Neural cell (in vitro differentiated cells): Measurements from ENCODE around the gene EIF3B. TPM values are rescaled to one million over a fixed set of nuclear protein-coding genes. Genes with fewer than 3 reads are reported as not detected.

Experiments
- H2AFZ ChIP-seq: fragments of 200-600, 300-800 bp; sonication (generic), shearing (Covaris generic); 2 replicates; pipeline ENCODE4 v1.6.0; 2014; ENCODE audit warnings: low read depth, mild to moderate bottlenecking, antibody characterized with exemption, low read length, moderate library complexity
- H3F3A ChIP-seq: fragments of 200-600 bp; shearing (Covaris generic); 2 replicates; pipeline ENCODE4 v1.6.1; 2016; ENCODE audit warnings: mild to moderate bottlenecking, moderate library complexity, mixed read lengths, antibody characterized with exemption, low read length; ENCODE audit not compliant: insufficient read depth, poor library complexity, severe bottlenecking
- H3K27ac ChIP-seq: fragments of 200-600, 300-800 bp; sonication (generic), shearing (Covaris generic); 2 replicates; pipeline ENCODE4 v1.5.1; 2014; ENCODE audit warnings: mild to moderate bottlenecking, low read length, moderate library complexity
- H3K27me3 ChIP-seq: fragments of 300-800, 200-600 bp; sonication (generic), shearing (Covaris generic); 2 replicates; pipeline ENCODE4 v1.6.0; 2014; ENCODE audit warnings: mild to moderate bottlenecking, low read depth, low read length, moderate library complexity; ENCODE audit not compliant: insufficient read depth
- H3K36me3 ChIP-seq: fragments of 300-800, 200-600 bp; sonication (generic), shearing (Covaris generic); 2 replicates; pipeline ENCODE4 v1.5.1; 2014; ENCODE audit warnings: mild to moderate bottlenecking, antibody characterized with exemption, low read length, moderate library complexity; ENCODE audit not compliant: insufficient read depth
- H3K4me2 ChIP-seq: fragments of 300-800, 200-600 bp; sonication (generic), shearing (Covaris generic); 2 replicates; pipeline ENCODE4 v1.6.0; 2014; ENCODE audit warnings: mild to moderate bottlenecking, low read length
- H3K4me3 ChIP-seq: fragments of 300-800, 200-600 bp; sonication (generic), shearing (Covaris generic); 2 replicates; pipeline ENCODE4 v1.5.1; 2014; ENCODE audit warnings: mild to moderate bottlenecking, low read length, moderate library complexity
- H3K79me2 ChIP-seq: fragments of 200-600 bp; shearing (Covaris generic); replicated peaks from 2 replicates; pipeline ENCODE4 v1.6.0; 2014; ENCODE audit warnings: mild to moderate bottlenecking, low read length, moderate library complexity; ENCODE audit not compliant: insufficient read depth
- H3K9ac ChIP-seq: fragments of 300-800, 200-600 bp; sonication (generic), shearing (Covaris generic); 2 replicates; pipeline ENCODE4 v1.6.1; 2016; ENCODE audit warnings: mild to moderate bottlenecking, low read length, mixed read lengths
- H3K9me2 ChIP-seq: fragments of 200-600 bp; shearing (Covaris generic); 2 replicates; pipeline ENCODE4 v1.6.1; 2016; ENCODE audit warnings: mild to moderate bottlenecking, low read length, mixed read lengths; ENCODE audit not compliant: insufficient read depth
- H3K9me3 ChIP-seq: fragments of 200-600, 300-800 bp; sonication (generic), shearing (Covaris generic); 2 replicates; pipeline ENCODE4 v1.6.1; 2016; ENCODE audit warnings: mild to moderate bottlenecking, mixed run types, low read length, moderate library complexity, mixed read lengths
- H4K20me1 ChIP-seq: fragments of 200-600 bp; shearing (Covaris generic); 2 replicates; pipeline ENCODE4 v1.6.1; 2016; ENCODE audit warnings: mild to moderate bottlenecking, mixed run types; ENCODE audit not compliant: insufficient read depth
- CTCF ChIP-seq: fragments of 450-650 bp; IDR thresholded peaks from 2 replicates; pipeline ENCODE4 v1.5.1; 2014; ENCODE audit warnings: antibody characterized with exemption, mild to moderate bottlenecking, moderate library complexity; ENCODE audit not compliant: poor library complexity, severe bottlenecking
- EP300 ChIP-seq: fragments of 450-650 bp; conservative IDR thresholded peaks from 2 replicates; pipeline ENCODE4 v1.6.1; 2014; ENCODE audit warnings: antibody characterized with exemption, mild to moderate bottlenecking, moderate library complexity; ENCODE audit not compliant: poor library complexity, severe bottlenecking
- EZH2 ChIP-seq: fragments of 200-600, 300-800 bp; shearing (Covaris generic), sonication (generic); IDR thresholded peaks from 2 replicates; pipeline ENCODE4 v1.6.1; 2014; ENCODE audit warnings: antibody characterized with exemption, low read length, borderline replicate concordance, mild to moderate bottlenecking; ENCODE audit not compliant: insufficient read depth, poor library complexity, severe bottlenecking
- MXI1 ChIP-seq: fragments of 450-650 bp; conservative IDR thresholded peaks from 2 replicates; pipeline ENCODE4 v1.6.1; 2014; ENCODE audit warnings: antibody characterized with exemption, mild to moderate bottlenecking; ENCODE audit not compliant: poor library complexity, severe bottlenecking
- POLR2AphosphoS5 ChIP-seq: IDR thresholded peaks from 2 replicates; pipeline ENCODE4 v1.6.1; 2012
- RAD21 ChIP-seq: fragments of 450-650 bp; conservative IDR thresholded peaks from 2 replicates; pipeline ENCODE4 v1.6.1; 2014; ENCODE audit warnings: antibody characterized with exemption, mild to moderate bottlenecking, moderate library complexity
- REST ChIP-seq: IDR thresholded peaks from 2 replicates; pipeline ENCODE4 v1.6.1; 2012; ENCODE audit warnings: borderline replicate concordance
- SMC3 ChIP-seq: fragments of 450-650 bp; conservative IDR thresholded peaks from 2 replicates; pipeline ENCODE4 v1.6.1; 2014; ENCODE audit warnings: antibody characterized with exemption, mild to moderate bottlenecking, moderate library complexity; ENCODE audit not compliant: poor library complexity
- TAF1 ChIP-seq: IDR thresholded peaks from 2 replicates; pipeline ENCODE4 v1.6.1; 2012; ENCODE audit warnings: low read depth
- polyA plus RNA-seq: library from polyadenylated mRNA; depleted of rRNA; stranded (reverse); fragments of >200 nt; gene quantifications from 2 replicates; pipeline ENCODE4 v1.2.3, GENCODE V29; 2014

The EIF3B gene
- polyA plus RNA-seq, 1 donor from 2014 or later: 65.1 TPM

GRCh38 chr7:2404714-2405119 lies 50.1 kb downstream of the EIF3B start:
- Histone ChIP-seq H3K9me3 (no peaks in the 10 kb centered on the region), H3K27ac (no peak overlapping the region), H3K9me2 (no peaks in the 10 kb centered on the region), H2AFZ (no peak overlapping the region), H3F3A (no peaks in the 10 kb centered on the region), H3K9ac (peak overlapping the region; percentile 75), H3K4me3 (peak overlapping the region; percentile 98), H4K20me1 (no peaks in the 10 kb centered on the region), H3K27me3 (no peaks in the 10 kb centered on the region), H3K4me2 (peak overlapping the region; percentile 80), H3K79me2 (no peaks in the 10 kb centered on the region), H3K36me3 (no peaks in the 10 kb centered on the region)
- no peak for TF ChIP-seq MXI1
- TF ChIP-seq REST: no peak
- TF ChIP-seq POLR2AphosphoS5: no peak
- no peak for TF ChIP-seq EZH2
- TF ChIP-seq EP300: no peak
- no peak for TF ChIP-seq SMC3
- TF ChIP-seq TAF1: no peak

GRCh38 chr7:2405201-2405600 lies 50.6 kb downstream of the EIF3B start:
- no peaks in the 10 kb centered on the region for H3F3A ChIP-seq
- no peak overlapping the region for H2AFZ ChIP-seq
- H3K27ac ChIP-seq: no peak overlapping the region
- H3K9me3 ChIP-seq: no peaks in the 10 kb centered on the region
- H4K20me1 ChIP-seq: no peaks in the 10 kb centered on the region
- H3K4me3 ChIP-seq: peak overlapping the region; percentile 98
- no peaks in the 10 kb centered on the region for H3K9me2 ChIP-seq
- H3K27me3 ChIP-seq: no peaks in the 10 kb centered on the region
- no peak overlapping the region for H3K4me2 ChIP-seq
- no peaks in the 10 kb centered on the region for H3K79me2 ChIP-seq
- no peaks in the 10 kb centered on the region for H3K36me3 ChIP-seq
- no peak overlapping the region for H3K9ac ChIP-seq
- TF ChIP-seq POLR2AphosphoS5: no peak
- TF ChIP-seq EZH2: no peak
- TF ChIP-seq EP300: no peak
- TF ChIP-seq CTCF: no peak
- no peak for TF ChIP-seq RAD21
- no peak for TF ChIP-seq TAF1
- no peak for TF ChIP-seq SMC3
- TF ChIP-seq MXI1: no peak
- no peak for TF ChIP-seq REST
